ENCODE data around the gene FBXO8.

GRCh38 chr4:174207367-174207766, 76.1 kb downstream of the FBXO8 start:
- TF ChIP-seq CTCF (IDR thresholded peaks at IDR 0.05 in 4 of 5, conservative IDR thresholded peaks at IDR 0.05 in 1 of 5) (no peak), POLR2A (IDR thresholded peaks at IDR 0.05) (no peak)

All from gastrocnemius medialis (tissue), 4 donors.